Right lobe of liver (tissue), 6 donors: ENCODE results near the gene TRIP12. TPM values are rescaled to one million over a fixed set of nuclear protein-coding genes. Genes with fewer than 3 reads are reported as not detected.
"Not testable (repeated sequence)": the region's sequence is repeated elsewhere in the genome, so short reads cannot be mapped to it uniquely, and the experiment has no call there.

ENCODE experiments used
- ATAC-seq, 4 donors: fragments of 200-7000 bp; cut with Tn5 transposase; one replicate each; pipeline ENCODE4 v1.9.1; 2020; ENCODE audit warnings: mild to moderate bottlenecking in 4 of 4, moderate library complexity in 4 of 4
- DNase-seq, 3 donors: peaks; one replicate each; pipeline ENCODE4 v3.0.0-alpha.2; 2020
- H3K27ac ChIP-seq, 3 donors: fragments of 200-600 bp; one replicate each; pipeline ENCODE4 v1.8.0; 2022
- H3K27me3 ChIP-seq, 2 donors: fragments of 200-600 bp; one replicate each; pipeline ENCODE4 v1.8.0; 2022
- H3K36me3 ChIP-seq, 4 donors: fragments of 200-600 bp; sonication (generic) in 1 of 4; one replicate each; pipeline versions ENCODE4 v1.5.1 to v1.8.0; 2017 to 2022; ENCODE audit warnings: control low read depth in 1 of 4
- H3K4me1 ChIP-seq, 4 donors: fragments of 200-600 bp; sonication (generic) in 1 of 4; one replicate each; pipeline versions ENCODE4 v1.5.1 to v1.8.0; 2017 to 2022; ENCODE audit warnings: control low read depth in 1 of 4
- H3K4me3 ChIP-seq, 3 donors: fragments of 200-600 bp; one replicate each; pipeline ENCODE4 v1.8.0; 2022
- H3K9me3 ChIP-seq, 4 donors: fragments of 200-600 bp; sonication (generic) in 1 of 4; one replicate each; pipeline versions ENCODE4 v1.5.1 to v1.8.0; 2017 to 2022; ENCODE audit warnings: control low read depth in 1 of 4
- CTCF ChIP-seq, 4 donors: fragments of 200-600 bp in 3 of 4; fragments of 450-650 bp in 1 of 4; IDR thresholded peaks; one replicate each; pipeline versions ENCODE4 v1.5.1 to v1.8.0; 2016 to 2022; ENCODE audit warnings: antibody characterized with exemption in 4 of 4, mild to moderate bottlenecking in 2 of 4
- POLR2A ChIP-seq: fragments of 450-650 bp; IDR thresholded peaks from one replicate; pipeline ENCODE4 v1.6.1; 2017; ENCODE audit warnings: antibody characterized with exemption, mild to moderate bottlenecking
- WGBS: methylation state at CpG from one replicate; pipeline ENCODE4 v1.1.6; 2018; ENCODE audit warnings: low coverage, low lambda C conversion rate; ENCODE audit not compliant: insufficient coverage; ENCODE audit errors: missing lambda C conversion rate; 5-methylcytosine and 5-hydroxymethylcytosine counted together
- intact Hi-C, 2 donors: fragments of 100-400 bp; cut with DNase I; formaldehyde crosslinking; loops; one replicate each; pipeline versions ENCODE4 v1.11.2 to v1.14.1; 2022
- total RNA-seq, 6 experiments: library from RNA; depleted of rRNA in 2 of 6; stranded (reverse); fragments of >200 nt in 2 of 6; fragmentation: NEBNext Ultra II Directional in 3 of 6; extraction: Animal tissue kit (Norgen Biotek cat#: 25700) in 3 of 6; gene quantifications; one replicate each; pipeline versions ENCODE4 v1.1.0 to v1.2.4, GENCODE V29; 2016 to 2023
- donor health status: DM: no; HTN: yes; CAD: no.
- donor health status: DM: no; HTN: no; CAD: no.
- donor health status: DM: no; HTN: no; CAD: no.
- donor health status: DM: no; HTN: yes; CAD: no.
- donor health status: DM: no; HTN: yes; CAD: no.

The TRIP12 gene
- total RNA-seq, 6 experiments from 2014 or later = 66.5 to 98.0 (median 85.4) TPM

DNA sequence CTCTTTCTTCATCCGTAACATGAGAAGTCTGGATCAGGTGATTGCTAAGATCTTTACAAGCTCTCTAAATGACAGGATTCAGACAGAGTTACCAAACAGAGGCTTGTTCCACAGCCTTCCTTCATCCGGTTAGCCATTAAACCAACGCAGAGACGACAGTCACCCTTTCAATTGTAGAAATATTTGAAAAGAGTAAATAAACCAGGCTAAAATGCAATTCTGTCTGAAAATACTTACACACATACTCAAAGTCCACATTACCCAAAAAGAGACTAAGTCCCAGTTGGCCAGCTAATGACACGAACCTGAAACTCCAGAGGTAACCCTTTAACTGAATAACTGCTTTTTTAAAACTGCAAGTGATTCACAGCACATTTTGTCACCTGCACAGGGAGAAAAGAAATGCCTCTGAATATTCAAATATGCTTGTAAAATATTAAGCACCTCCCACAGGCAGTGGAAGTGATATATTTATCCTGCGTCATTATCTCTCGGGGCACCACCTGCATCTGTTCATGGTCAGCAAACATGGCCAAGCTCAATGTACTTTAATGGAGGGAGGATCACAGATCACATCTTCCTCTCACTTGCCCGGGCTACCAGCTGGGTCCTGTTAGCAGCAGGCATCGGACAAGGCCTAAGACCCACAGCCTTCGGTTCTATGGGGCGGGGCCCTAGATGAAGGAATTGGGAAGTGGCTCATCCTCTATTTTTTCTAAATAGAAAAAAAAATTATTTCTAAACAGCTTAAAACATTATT, 168.7 kb downstream of the TRIP12 start:
- intact Hi-C loops = no loop called here
- Histone ChIP-seq H3K9me3 (no peaks in the 10 kb centered on the region), H3K4me1 (peaks cover 0 to 9% (median 4%) of the 10 kb centered on the region in 4 donors), H3K36me3 (no peaks in the 10 kb centered on the region), H3K4me3 (peak overlapping the region in 1 of 3 donors; percentile 11), H3K27me3 (no peaks in the 10 kb centered on the region), H3K27ac (peak overlapping the region in 2 of 3 donors; percentile 47 to 49)
- no peak for DNase-seq
- 56% methylated on average over 11 of the region's 11 CpGs for WGBS
- peak; percentile 77 to 81 (median 78) for ATAC-seq
- TF ChIP-seq POLR2A = no peak
- TF ChIP-seq CTCF (IDR thresholded peaks at IDR 0.05) = no peak

DNA sequence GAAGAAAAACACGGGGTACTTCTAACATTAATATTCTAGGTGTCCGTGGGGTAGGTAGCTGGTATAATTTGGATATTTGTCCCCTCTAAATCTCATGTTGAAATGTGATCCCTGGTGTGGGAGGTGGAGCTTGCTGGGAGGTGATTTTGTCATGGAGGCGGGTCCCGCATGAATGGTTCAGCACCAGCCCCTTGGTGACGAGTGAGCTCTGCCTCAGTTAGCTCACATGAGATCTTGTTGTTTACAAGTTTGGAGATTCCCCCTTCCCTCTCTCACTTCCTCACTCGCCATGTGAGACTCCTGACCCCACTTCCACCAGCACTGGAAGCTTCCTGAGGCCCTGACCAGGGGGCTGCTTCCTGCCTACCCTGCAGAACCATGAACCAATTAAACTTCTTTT, 172.0 kb downstream of the TRIP12 start:
- H3K36me3 ChIP-seq = no peaks in the 10 kb centered on the region
- DNase-seq (no peak), ATAC-seq (peak in 3 of 4 donors; percentile 16 to 49 (median 35))
- H3K4me1 ChIP-seq = peaks cover 0 to 9% (median 4%) of the 10 kb centered on the region in 4 donors
- H3K27me3 ChIP-seq = no peaks in the 10 kb centered on the region
- H3K27ac ChIP-seq = no peak overlapping the region
- 75% methylated on average over 3 of the region's 6 CpGs for WGBS
- H3K4me3 ChIP-seq = no peak overlapping the region
- intact Hi-C loops = no loop called here
- TF ChIP-seq CTCF (IDR thresholded peaks at IDR 0.05) (no peak), POLR2A (no peak)
- H3K9me3 ChIP-seq = no peaks in the 10 kb centered on the region

- no peak overlapping the region for H3K27ac ChIP-seq
- H3K9me3 ChIP-seq = no peaks in the 10 kb centered on the region
- H3K36me3 ChIP-seq = no peaks in the 10 kb centered on the region
- WGBS = 63% methylated on average over 3 of the region's 3 CpGs
- TF ChIP-seq POLR2A = no peak
- H3K4me1 ChIP-seq = peaks cover 0 to 9% (median 4%) of the 10 kb centered on the region in 4 donors
- DNase-seq (no peak), ATAC-seq (no peak)
- no peaks in the 10 kb centered on the region for H3K27me3 ChIP-seq
- intact Hi-C loops = no loop called here
- no peak overlapping the region for H3K4me3 ChIP-seq
Observed at GRCh38 chr2:229748950-229749349, 172.9 kb downstream of the TRIP12 start.

- H3K4me1 ChIP-seq, intact Hi-C loops, ATAC-seq, DNase-seq, H3K4me3 ChIP-seq, H3K27ac ChIP-seq, H3K9me3 ChIP-seq, H3K36me3 ChIP-seq, H3K27me3 ChIP-seq: not testable (repeated sequence)
- WGBS = 85% methylated on average over 4 of the region's 35 CpGs
Observed at GRCh38 chr2:229742691-229743090, 179.1 kb downstream of the TRIP12 start.

- Histone ChIP-seq H3K27me3 (no peaks in the 10 kb centered on the region), H3K4me3 (no peak overlapping the region), H3K9me3 (no peaks in the 10 kb centered on the region), H3K27ac (no peak overlapping the region), H3K4me1 (no peaks in the 10 kb centered on the region), H3K36me3 (no peaks in the 10 kb centered on the region)
- no peak for ATAC-seq
- 78% methylated on average over 4 of the region's 4 CpGs for WGBS
- no peak for DNase-seq
- no peak for TF ChIP-seq CTCF (IDR thresholded peaks at IDR 0.05)
- no peak for TF ChIP-seq POLR2A
- intact Hi-C loops = no loop called here
Observed at GRCh38 chr2:229740279-229740678, 181.5 kb downstream of the TRIP12 start.
